ENCODE measurements around the gene ANO1. TPM values are rescaled to one million over a fixed set of nuclear protein-coding genes. Genes with fewer than 3 reads are reported as not detected.
A peak's percentile ranks its signal among the peaks of the same experiment; 100 is the strongest.

ANO1 gene
- total and polyA plus RNA-seq, 2 of the 8 experiments (the other 6 are each of a cell fraction or from before 2014, with no cell fraction given): 4.7 to 5.0 TPM

DNA sequence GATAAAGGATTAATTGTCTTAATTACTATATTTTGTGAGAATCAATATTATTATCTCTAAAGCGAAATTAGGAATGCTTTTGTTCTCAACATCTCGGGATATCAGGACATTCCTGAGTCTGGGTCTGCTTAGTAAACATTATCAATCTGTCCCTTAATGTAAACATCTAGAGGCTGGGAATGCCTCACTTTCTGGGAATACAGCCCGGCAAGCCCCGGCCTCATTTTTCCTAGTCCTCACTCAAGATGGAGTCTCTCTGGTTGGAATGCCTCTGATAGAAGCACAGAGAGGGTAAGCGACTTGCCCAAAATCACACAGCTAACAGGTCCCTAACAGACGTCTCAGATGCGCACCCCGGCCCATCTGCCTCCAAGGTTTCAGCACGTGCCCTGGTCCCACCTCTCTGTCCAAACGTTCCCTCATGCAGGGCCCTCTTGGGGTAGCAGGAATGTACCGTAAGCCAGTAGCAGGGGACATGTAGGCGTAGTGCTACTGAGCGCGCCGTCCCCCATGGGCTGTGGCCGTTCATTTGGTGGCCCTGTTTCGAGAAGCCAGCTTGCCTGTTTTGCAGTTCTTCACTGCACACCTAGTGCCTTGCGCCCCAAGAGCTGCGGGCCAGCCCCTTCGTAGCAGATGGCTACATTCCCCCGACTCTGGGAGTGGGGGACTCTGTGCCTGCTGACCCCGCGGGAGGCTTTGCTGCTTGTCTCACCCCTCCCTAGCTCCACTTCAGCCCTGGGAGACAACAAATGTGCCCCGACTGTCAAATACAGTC is 62.8 kb downstream of the ANO1 start:
- ChIA-PET CTCF (ENCODE audit: partially characterized antibody) (interaction anchor here (0.6 to 3.3 kb wide), 17 partner anchors 12 to 225 kb away, joined by 3 to 23 read pairs (median 4); no protein-coding TSS in a partner anchor), POLR2A (ENCODE audit: partially characterized antibody) (interaction anchor here (0.8 to 1.2 kb wide), 4 partner anchors 9 to 141 kb away, joined by 3 read pairs; no protein-coding TSS in a partner anchor)
- 46% methylated on average over 24 of the region's 24 CpGs; no CpG with 5 or more reads in 1 of the 2 experiments for WGBS, 2 experiments (ENCODE audit: extremely low coverage in 1 of 2, insufficient coverage in 1 of 2, insufficient read length in 1 of 2, insufficient replicate concordance in 2 of 2, low coverage in 1 of 2, low lambda C conversion rate in 2 of 2, missing lambda C conversion rate in 1 of 2)
- Histone ChIP-seq H3K4me3 (ENCODE audit: extremely low read depth in 1 of 4, insufficient read depth in 2 of 4, low read depth in 3 of 4, low read length in 4 of 4) (peak overlapping the region in 2 of 4 experiments; percentile 24 to 41; a peak in 4 of 8 replicates), H2BK12ac (ENCODE audit: low read depth, low read length) (peak overlapping the region; percentile 13; the same call in 1 of the 2 replicates), H3K18ac (ENCODE audit: extremely low read depth, low read length) (peak overlapping the region; percentile 2), H4K20me1 (replicated peaks in 1 of 2; ENCODE audit: control insufficient read depth in 1 of 2, insufficient read depth in 2 of 2, low read length in 2 of 2) (no peaks in the 10 kb centered on the region), H3K14ac (ENCODE audit: insufficient read length) (no peak overlapping the region), H3K79me1 (ENCODE audit: low read depth, low read length) (no peaks in the 10 kb centered on the region), H3K23ac (ENCODE audit: insufficient read length) (no peak overlapping the region), H3K56ac (replicated peaks; ENCODE audit: insufficient read length, low read depth, low read length) (no peak overlapping the region), H3K27ac (ENCODE audit: low read depth, low read length) (no peak overlapping the region), H3K9me3 (ENCODE audit: insufficient read depth in 2 of 2, low read depth in 1 of 2, low read length in 1 of 2) (no peaks in the 10 kb centered on the region), H3K27me3 (replicated peaks in 1 of 4; ENCODE audit: control insufficient read depth in 3 of 4, extremely low read depth in 1 of 4, insufficient read depth in 3 of 4, low read length in 3 of 4) (peaks cover 0 to 20% (median 8%) of the 10 kb centered on the region in 4 experiments; a peak in 5 of 7 replicates), H3K4me2 (ENCODE audit: insufficient read depth in 1 of 2, low read depth in 2 of 2, low read length in 2 of 2) (peak overlapping the region; percentile 66 to 73), H2BK15ac (ENCODE audit: low read length) (peak overlapping the region; percentile 5; the same call in 1 of the 2 replicates), H3K23me2 (ENCODE audit: low read depth, low read length) (peaks cover 4% of the 10 kb centered on the region; the same call in 1 of the 2 replicates), H3K36me3 (ENCODE audit: control insufficient read depth in 2 of 4, insufficient read depth in 4 of 4, low read length in 3 of 4) (no peaks in the 10 kb centered on the region), H2BK5ac (ENCODE audit: low read depth, low read length) (peak overlapping the region; percentile 83; the same call in 1 of the 2 replicates), H4K5ac (ENCODE audit: insufficient read length, low read depth, low read length) (peak overlapping the region; percentile 82), H3K4ac (replicated peaks; ENCODE audit: insufficient read length, low read depth, low read length) (peak overlapping the region; percentile 74), H3K9ac (replicated peaks in 1 of 4; ENCODE audit: extremely low read depth in 1 of 4, low read depth in 3 of 4, low read length in 3 of 4) (no peak overlapping the region; a peak in 1 of 7 replicates), H4K91ac (replicated peaks; ENCODE audit: insufficient read length, low read length) (peak overlapping the region; percentile 97), H2BK120ac (replicated peaks; ENCODE audit: low read depth, low read length) (peak overlapping the region; percentile 94), H2AFZ (ENCODE audit: low read length) (no peak overlapping the region), H4K8ac (ENCODE audit: extremely low read depth, insufficient read depth, low read length) (peak overlapping the region; percentile 41), H2BK20ac (ENCODE audit: low read length) (no peak overlapping the region), H3K79me2 (ENCODE audit: control insufficient read depth in 1 of 2, insufficient read depth in 2 of 2, low read length in 2 of 2) (no peaks in the 10 kb centered on the region), H3K4me1 (replicated peaks in 1 of 4; ENCODE audit: control insufficient read depth in 3 of 4, insufficient read depth in 4 of 4, low read length in 3 of 4) (peaks cover 3 to 26% (median 16%) of the 10 kb centered on the region in 4 experiments), H2AK5ac (ENCODE audit: low read depth, low read length) (no peak overlapping the region)
- no peak for DNase-seq (ENCODE audit: low read depth in 1 of 2, low spot score in 2 of 2)
- no peak for FAIRE-seq
- TF ChIP-seq KDM4A (IDR thresholded peaks at IDR 0.05; ENCODE audit: low read depth, low read length, severe bottlenecking) (no peak), KDM1A (IDR thresholded peaks at IDR 0.05; ENCODE audit: borderline replicate concordance, low read length) (peak; percentile 92), CREB1 (IDR thresholded peaks at IDR 0.05) (no peak), MAX (IDR thresholded peaks at IDR 0.05) (peak; percentile 87), SRF (IDR thresholded peaks at IDR 0.05; ENCODE audit: low read depth, low read length) (no peak)
- TF ChIP-seq, protein P1, sequence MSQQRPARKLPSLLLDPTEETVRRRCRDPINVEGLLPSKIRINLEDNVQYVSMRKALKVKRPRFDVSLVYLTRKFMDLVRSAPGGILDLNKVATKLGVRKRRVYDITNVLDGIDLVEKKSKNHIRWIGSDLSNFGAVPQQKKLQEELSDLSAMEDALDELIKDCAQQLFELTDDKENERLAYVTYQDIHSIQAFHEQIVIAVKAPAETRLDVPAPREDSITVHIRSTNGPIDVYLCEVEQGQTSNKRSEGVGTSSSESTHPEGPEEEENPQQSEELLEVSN (IDR thresholded peaks at IDR 0.05): peak; percentile 68; the same call in 1 of the 2 replicates
